ENCODE data around the gene BICDL2. TPM values are rescaled to one million over a fixed set of nuclear protein-coding genes. Genes with fewer than 3 reads are reported as not detected.

Gene BICDL2
- total RNA-seq, 2 experiments from 2014 or later = 1.6 TPM

GRCh38 chr16:3035289-3035971, 1.3 kb downstream of the BICDL2 start:
- Mint-ChIP-seq H3K36me3 (peaks cover 1% of the 10 kb centered on the region), H3K27ac (no peak overlapping the region), H3K4me3 (no peak overlapping the region), H3K27me3 (peaks cover 70% of the 10 kb centered on the region), H3K4me1 (peaks cover 17% of the 10 kb centered on the region), H3K9me3 (no peaks in the 10 kb centered on the region)
- POLR2A ChIA-PET = interaction anchor here (1.0 to 2.4 kb wide), 7 partner anchors 8 to 94 kb away, joined by 3 to 13 read pairs (median 3); partner anchors contain the start of gene MMP25
- no peak for ATAC-seq (ENCODE audit: low read depth)
- no peak for DNase-seq

- peaks cover 3% of the 10 kb centered on the region for H3K36me3 Mint-ChIP-seq
- peaks cover 27% of the 10 kb centered on the region for H3K4me1 Mint-ChIP-seq
- no peak overlapping the region for H3K4me3 Mint-ChIP-seq
- no peak overlapping the region for H3K27ac Mint-ChIP-seq
- H3K27me3 Mint-ChIP-seq = peaks cover 48% of the 10 kb centered on the region
- H3K9me3 Mint-ChIP-seq = no peaks in the 10 kb centered on the region
- POLR2A ChIA-PET = interaction anchor here (0.9 to 7.0 kb wide), 3 partner anchors 11 to 27 kb away, joined by 4 to 105 read pairs (median 33); partner anchors contain the start of gene MMP25
- no peak for ATAC-seq (ENCODE audit: low read depth)
- no peak for DNase-seq
Measured at GRCh38 chr16:3032624-3033023, 4.1 kb downstream of the BICDL2 start.

- peak overlapping the region; percentile 81 for H3K27ac Mint-ChIP-seq
- POLR2A ChIA-PET = interaction anchor here (0.9 to 7.0 kb wide), 15 partner anchors 9 to 128 kb away, joined by 3 to 105 read pairs (median 5); partner anchors contain the start of genes IL32, MMP25 and TNFRSF12A
- peaks cover 35% of the 10 kb centered on the region for H3K27me3 Mint-ChIP-seq
- no peak for ATAC-seq (ENCODE audit: low read depth)
- H3K36me3 Mint-ChIP-seq = peaks cover 10% of the 10 kb centered on the region
- no peak for DNase-seq
- H3K4me3 Mint-ChIP-seq = peak overlapping the region; percentile 81
- no peaks in the 10 kb centered on the region for H3K9me3 Mint-ChIP-seq
- H3K4me1 Mint-ChIP-seq = peaks cover 27% of the 10 kb centered on the region
Measured at GRCh38 chr16:3030222-3031212, 6.2 kb downstream of the BICDL2 start.

- H3K9me3 Mint-ChIP-seq = no peaks in the 10 kb centered on the region
- peaks cover 27% of the 10 kb centered on the region for H3K4me1 Mint-ChIP-seq
- peak; percentile 78 for DNase-seq
- peaks cover 27% of the 10 kb centered on the region for H3K27me3 Mint-ChIP-seq
- peak overlapping the region; percentile 81 for H3K4me3 Mint-ChIP-seq
- H3K27ac Mint-ChIP-seq = peak overlapping the region; percentile 81
- peaks cover 10% of the 10 kb centered on the region for H3K36me3 Mint-ChIP-seq
- POLR2A ChIA-PET = interaction anchor here (0.7 to 7.0 kb wide), 14 partner anchors 8 to 129 kb away, joined by 4 to 105 read pairs (median 6); partner anchors contain the start of genes IL32, MMP25, PKMYT1 and TNFRSF12A
- peak; percentile 66 for ATAC-seq (ENCODE audit: low read depth)
Measured at GRCh38 chr16:3029491-3030221, 7.1 kb downstream of the BICDL2 start.

GRCh38 chr16:3028716-3029319, 7.9 kb downstream of the BICDL2 start:
- H3K4me1 Mint-ChIP-seq = peaks cover 26% of the 10 kb centered on the region
- no peaks in the 10 kb centered on the region for H3K9me3 Mint-ChIP-seq
- H3K27ac Mint-ChIP-seq = peak overlapping the region; percentile 68
- peak; percentile 56 for DNase-seq
- no peak for ATAC-seq (ENCODE audit: low read depth)
- POLR2A ChIA-PET = interaction anchor here (0.5 to 7.0 kb wide), 13 partner anchors 9 to 141 kb away, joined by 3 to 105 read pairs (median 6); partner anchors contain the start of genes IL32, MMP25, PKMYT1 and TNFRSF12A
- H3K36me3 Mint-ChIP-seq = peaks cover 10% of the 10 kb centered on the region
- H3K4me3 Mint-ChIP-seq = peak overlapping the region; percentile 81
- H3K27me3 Mint-ChIP-seq = peaks cover 22% of the 10 kb centered on the region

GRCh38 chr16:3027983-3028715, 8.6 kb downstream of the BICDL2 start:
- Mint-ChIP-seq H3K36me3 (peaks cover 10% of the 10 kb centered on the region), H3K9me3 (no peaks in the 10 kb centered on the region), H3K27ac (peak overlapping the region; percentile 61), H3K4me3 (peak overlapping the region; percentile 81), H3K27me3 (peaks cover 16% of the 10 kb centered on the region), H3K4me1 (peaks cover 27% of the 10 kb centered on the region)
- POLR2A ChIA-PET = interaction anchor here (0.5 to 7.0 kb wide), 13 partner anchors 15 to 140 kb away, joined by 3 to 105 read pairs (median 4); partner anchors contain the start of genes MMP25, PKMYT1 and ZNF213
- DNase-seq (peak; percentile 93), ATAC-seq (ENCODE audit: low read depth) (peak; percentile 28)

GRCh38 chr16:3027489-3027795, 9.3 kb downstream of the BICDL2 start:
- DNase-seq = no peak
- POLR2A ChIA-PET = interaction anchor here (0.6 to 7.0 kb wide), 10 partner anchors 16 to 131 kb away, joined by 3 to 105 read pairs (median 4); partner anchors contain the start of genes MMP25, PKMYT1 and ZNF213
- Mint-ChIP-seq H3K4me3 (no peak overlapping the region), H3K27me3 (peaks cover 9% of the 10 kb centered on the region), H3K27ac (no peak overlapping the region), H3K4me1 (peaks cover 30% of the 10 kb centered on the region), H3K36me3 (peaks cover 10% of the 10 kb centered on the region), H3K9me3 (no peaks in the 10 kb centered on the region)
- ATAC-seq (ENCODE audit: low read depth) = no peak

- POLR2A ChIA-PET = interaction anchor here (1.2 to 7.0 kb wide), 6 partner anchors 12 to 56 kb away, joined by 3 to 105 read pairs (median 6); partner anchors contain the start of genes MMP25 and PKMYT1
- H3K9me3 Mint-ChIP-seq = no peaks in the 10 kb centered on the region
- ATAC-seq (ENCODE audit: low read depth) (no peak), DNase-seq (no peak)
- no peak overlapping the region for H3K4me3 Mint-ChIP-seq
- peaks cover 10% of the 10 kb centered on the region for H3K36me3 Mint-ChIP-seq
- H3K27me3 Mint-ChIP-seq = peaks cover 4% of the 10 kb centered on the region
- no peak overlapping the region for H3K27ac Mint-ChIP-seq
- peaks cover 36% of the 10 kb centered on the region for H3K4me1 Mint-ChIP-seq
Measured at GRCh38 chr16:3026609-3027488, 9.9 kb downstream of the BICDL2 start.

- no peak for DNase-seq
- Mint-ChIP-seq H3K4me1 (peaks cover 40% of the 10 kb centered on the region), H3K27ac (no peak overlapping the region), H3K4me3 (no peak overlapping the region), H3K27me3 (peaks cover 3% of the 10 kb centered on the region), H3K9me3 (no peaks in the 10 kb centered on the region), H3K36me3 (peaks cover 10% of the 10 kb centered on the region)
- no peak for ATAC-seq (ENCODE audit: low read depth)
- POLR2A ChIA-PET = interaction anchor here (1.2 kb wide), 1 partner anchor 13 kb away, joined by 3 read pairs; no protein-coding TSS in a partner anchor
Measured at GRCh38 chr16:3026003-3026378, 10.8 kb downstream of the BICDL2 start.

GRCh38 chr16:3025032-3026002, 11.4 kb downstream of the BICDL2 start:
- no peak for DNase-seq
- Mint-ChIP-seq H3K4me1 (peaks cover 41% of the 10 kb centered on the region), H3K4me3 (no peak overlapping the region), H3K36me3 (peaks cover 10% of the 10 kb centered on the region), H3K27me3 (peaks cover 3% of the 10 kb centered on the region), H3K27ac (no peak overlapping the region), H3K9me3 (no peaks in the 10 kb centered on the region)
- ATAC-seq (ENCODE audit: low read depth) = no peak
- POLR2A ChIA-PET = interaction anchor here (0.6 to 1.6 kb wide), 4 partner anchors 8 to 45 kb away, joined by 3 to 9 read pairs (median 4); partner anchors contain the start of gene PKMYT1

Data from activated naive CD8-positive, alpha-beta T cell treated with anti-CD3 and anti-CD28 coated beads, Interleukin-2, amount 10 ng/mL, durations not matched to agents 7 days and 5 days (primary cell).